GM12878 (cell line): Measurements from ENCODE around the gene FGGY. TPM values are rescaled to one million over a fixed set of nuclear protein-coding genes. Genes with fewer than 3 reads are reported as not detected.

Experiments
- ATAC-seq: fragments of 200-7000 bp; cut with Tn5 transposase; 3 replicates; pipeline ENCODE4 v1.9.1; 2020; ENCODE audit warnings: mild to moderate bottlenecking, moderate library complexity
- BruUV-seq: library from RNA; stranded (reverse); fragments of 400-500 nt; replicated peaks from 2 replicates; lab custom pipeline; 2021; lab: Mats Ljungman, UMichigan
- CTCF ChIA-PET: fragments of 300-600 bp; sonication (Branson Sonifier 250); formaldehyde crosslinking; extraction: SDS; loops from one replicate; lab custom pipeline; 2021; ENCODE audit warnings: inconsistent platforms; lab: Yijun Ruan, JAX
- POLR2A ChIA-PET: fragments of 350-600 bp; formaldehyde crosslinking; extraction: SDS; loops from one replicate; lab custom pipeline; 2021; ENCODE audit warnings: inconsistent platforms; lab: Charles Lee
- RAD21 ChIA-PET: fragments of 300-600 bp; sonication (Branson Sonifier 250); formaldehyde crosslinking; loops from one replicate; lab custom pipeline; 2023; ENCODE audit warnings: antibody characterized with exemption; ENCODE audit not compliant: unreplicated experiment; lab: Charles Lee
- SMC1A ChIA-PET: fragments of 300-600 bp; sonication (Branson Sonifier 250); formaldehyde crosslinking; loops from one replicate; lab custom pipeline; 2023; ENCODE audit not compliant: unreplicated experiment, uncharacterized antibody; lab: Charles Lee
- DNase-seq: peaks from one replicate; pipeline ENCODE4 v3.0.0-alpha.2; 2011; ENCODE audit warnings: low read depth, low spot score
- FAIRE-seq: peaks from 3 replicates; lab custom pipeline; 2011; peaks lifted over from hg19 to GRCh38; lab: Jason Lieb, UNC
- H2AFZ ChIP-seq: 2 replicates; pipeline ENCODE4 v1.6.0; 2011; ENCODE audit warnings: low read depth, low read length, control low read depth; ENCODE audit not compliant: control insufficient read depth
- H3K27ac ChIP-seq: 2 replicates; pipeline ENCODE4 v1.5.1; 2011; ENCODE audit warnings: control low read depth; ENCODE audit not compliant: control insufficient read depth, insufficient read depth
- H3K27me3 ChIP-seq, 2 experiments: replicated peaks in 1 of 2; 2 replicates each; pipeline versions ENCODE4 v1.6.0 to v1.6.1; 2011; ENCODE audit warnings: low read length in 1 of 2; ENCODE audit not compliant: control insufficient read depth in 2 of 2, insufficient read depth in 2 of 2
- H3K36me3 ChIP-seq, 2 experiments: 2 replicates each; pipeline ENCODE4 v1.5.1; 2011; ENCODE audit warnings: low read length in 1 of 2; ENCODE audit not compliant: control insufficient read depth in 2 of 2, insufficient read depth in 2 of 2
- H3K4me1 ChIP-seq: 2 replicates; pipeline ENCODE4 v1.6.1; 2011; ENCODE audit warnings: mild to moderate bottlenecking, low read length, moderate library complexity, mixed read lengths; ENCODE audit not compliant: control insufficient read depth, insufficient read depth
- H3K4me2 ChIP-seq: 2 replicates; pipeline ENCODE4 v1.6.0; 2011; ENCODE audit warnings: control low read depth; ENCODE audit not compliant: control insufficient read depth, insufficient read depth
- H3K4me3 ChIP-seq: fragments of 200-600 bp; sonication (generic); 2 replicates; pipeline ENCODE4 v1.5.1; 2016
- H3K79me2 ChIP-seq: 2 replicates; pipeline ENCODE4 v1.6.0; 2011; ENCODE audit warnings: low read length; ENCODE audit not compliant: control insufficient read depth, insufficient read depth
- H3K9ac ChIP-seq: 2 replicates; pipeline ENCODE4 v1.8.0; 2011; ENCODE audit warnings: low read length, control low read depth, mixed read lengths; ENCODE audit not compliant: control insufficient read depth, insufficient read depth
- H3K9me3 ChIP-seq: replicated peaks from 3 replicates; pipeline ENCODE4 v1.5.1; 2011; ENCODE audit warnings: mild to moderate bottlenecking, low read length; ENCODE audit not compliant: control insufficient read depth, insufficient read depth
- H4K20me1 ChIP-seq: 2 replicates; pipeline ENCODE4 v1.6.0; 2011; ENCODE audit not compliant: control insufficient read depth, insufficient read depth
- CREM ChIP-seq: IDR thresholded peaks from 2 replicates; pipeline ENCODE4 v1.6.1; 2014; ENCODE audit warnings: antibody characterized with exemption, low read depth
- HDGF ChIP-seq: fragments of 450-650 bp; IDR thresholded peaks from 2 replicates; pipeline ENCODE4 v1.6.1; 2016; ENCODE audit warnings: antibody characterized with exemption
- KAT2A ChIP-seq: conservative IDR thresholded peaks from 2 replicates; pipeline ENCODE4 v1.6.1; 2011; ENCODE audit warnings: low read depth, low read length; ENCODE audit not compliant: control insufficient read depth
- WGBS: methylation state at CpG from one replicate; pipeline ENCODE4 v1.1.6; 2016; ENCODE audit warnings: low lambda C conversion rate; ENCODE audit not compliant: insufficient replicate concordance, insufficient coverage; ENCODE audit errors: missing lambda C conversion rate; 5-methylcytosine and 5-hydroxymethylcytosine counted together
- in situ Hi-C: fragments of 300-500 bp; cut with MboI; formaldehyde crosslinking; loops from 9 replicates; pipeline ENCODE4 v1.14.3; 2018; ENCODE audit warnings: mixed read lengths
- intact Hi-C: fragments of 100-400 bp; cut with micrococcal nuclease; formaldehyde crosslinking; loops from one replicate; pipeline ENCODE4 v1.14.2; 2022; ENCODE audit not compliant: unreplicated experiment
- polyA plus RNA-seq, 11 experiments: library from polyadenylated mRNA; depleted of rRNA in 4 of 11; unstranded in 6 of 11; stranded (reverse) in 5 of 11; fragments of >200 nt; fragmentation: Nextera tagmentation in 4 of 11; fragmentation: Illumina TruSeq in 1 of 11; extraction: Ambion mirVana in 4 of 11; extraction: Trizol in 1 of 11; gene quantifications; 1 replicate in 1 of 11; 2 replicates in 10 of 11; pipeline versions ENCODE4 v1.2.1 to v1.2.3, GENCODE V29; 2011 to 2016; ENCODE audit warnings: inconsistent platforms in 2 of 11, missing spikeins in 2 of 11, low read depth in 1 of 11
- total RNA-seq, 4 experiments: library from RNA; depleted of rRNA in 3 of 4; stranded (reverse); fragments of >200 nt in 3 of 4; fragmentation: Illumina TruSeq in 1 of 4; extraction: Trizol in 1 of 4; gene quantifications; 2 replicates each; pipeline versions ENCODE4 v1.2.1 to v1.2.3, GENCODE V29; 2013 to 2021
- TF ChIP-seq, protein P1 (sequence below): IDR thresholded peaks from 2 replicates; pipeline ENCODE4 v1.6.1; 2011; ENCODE audit warnings: borderline replicate concordance, low read depth, mild to moderate bottlenecking, moderate library complexity, low read length; ENCODE audit not compliant: insufficient read depth, poor library complexity, severe bottlenecking
- TF ChIP-seq, protein P2 (sequence below): IDR thresholded peaks from 2 replicates; pipeline ENCODE4 v1.6.1; 2011; ENCODE audit warnings: borderline replicate concordance, low read depth, mild to moderate bottlenecking, moderate library complexity, mixed read lengths, low read length; ENCODE audit not compliant: insufficient read depth; ENCODE audit errors: extremely low read length
- TF ChIP-seq, protein P3 (sequence below): IDR thresholded peaks from 2 replicates; pipeline ENCODE4 v1.6.1; 2011; ENCODE audit warnings: mild to moderate bottlenecking, low read depth, low read length, moderate library complexity; ENCODE audit not compliant: insufficient replicate concordance

FGGY gene
- total and polyA plus RNA-seq, 10 of the 15 experiments (the other 5 are each of a cell fraction or from before 2014, with no cell fraction given): 6.2 to 11.9 (median 7.5) TPM

DNA sequence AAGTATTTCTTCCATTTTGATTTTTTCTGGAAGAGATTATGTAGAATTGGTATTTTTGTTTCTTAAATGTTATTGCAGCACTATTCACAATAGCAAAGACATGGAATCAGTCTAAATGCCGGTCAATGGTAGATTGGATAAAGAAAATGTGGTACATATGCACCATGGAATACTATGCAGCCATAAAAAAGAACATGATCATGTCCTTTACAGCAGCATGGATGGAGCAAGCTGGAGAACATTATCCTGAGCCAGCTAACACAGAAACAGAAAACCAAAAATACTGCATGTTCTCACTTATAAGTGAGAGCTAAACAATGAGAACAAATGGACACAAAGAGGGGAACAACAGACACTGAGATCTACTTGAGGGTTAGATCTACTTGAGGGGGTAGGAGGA lies 5.4 kb downstream of the FGGY start:
- FAIRE-seq (no peak), DNase-seq (no peak), ATAC-seq (no peak)
- ChIA-PET POLR2A (no interaction called here), CTCF (interaction anchor here (0.6 to 1.2 kb wide), 2 partner anchors 220 to 593 kb away, joined by 3 read pairs; no protein-coding TSS in a partner anchor), RAD21 (no interaction called here)
- Histone ChIP-seq H3K4me1 (no peaks in the 10 kb centered on the region; the same call in 1 of the 2 replicates), H3K27ac (no peak overlapping the region), H4K20me1 (no peaks in the 10 kb centered on the region), H3K79me2 (no peaks in the 10 kb centered on the region), H3K27me3 (no peaks in the 10 kb centered on the region)
- TF ChIP-seq, protein P1, sequence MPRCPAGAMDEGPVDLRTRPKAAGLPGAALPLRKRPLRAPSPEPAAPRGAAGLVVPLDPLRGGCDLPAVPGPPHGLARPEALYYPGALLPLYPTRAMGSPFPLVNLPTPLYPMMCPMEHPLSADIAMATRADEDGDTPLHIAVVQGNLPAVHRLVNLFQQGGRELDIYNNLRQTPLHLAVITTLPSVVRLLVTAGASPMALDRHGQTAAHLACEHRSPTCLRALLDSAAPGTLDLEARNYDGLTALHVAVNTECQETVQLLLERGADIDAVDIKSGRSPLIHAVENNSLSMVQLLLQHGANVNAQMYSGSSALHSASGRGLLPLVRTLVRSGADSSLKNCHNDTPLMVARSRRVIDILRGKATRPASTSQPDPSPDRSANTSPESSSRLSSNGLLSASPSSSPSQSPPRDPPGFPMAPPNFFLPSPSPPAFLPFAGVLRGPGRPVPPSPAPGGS: no peak
- TF ChIP-seq, protein P2, sequence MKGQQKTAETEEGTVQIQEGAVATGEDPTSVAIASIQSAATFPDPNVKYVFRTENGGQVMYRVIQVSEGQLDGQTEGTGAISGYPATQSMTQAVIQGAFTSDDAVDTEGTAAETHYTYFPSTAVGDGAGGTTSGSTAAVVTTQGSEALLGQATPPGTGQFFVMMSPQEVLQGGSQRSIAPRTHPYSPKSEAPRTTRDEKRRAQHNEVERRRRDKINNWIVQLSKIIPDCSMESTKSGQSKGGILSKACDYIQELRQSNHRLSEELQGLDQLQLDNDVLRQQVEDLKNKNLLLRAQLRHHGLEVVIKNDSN: no peak
- TF ChIP-seq, protein P3, sequence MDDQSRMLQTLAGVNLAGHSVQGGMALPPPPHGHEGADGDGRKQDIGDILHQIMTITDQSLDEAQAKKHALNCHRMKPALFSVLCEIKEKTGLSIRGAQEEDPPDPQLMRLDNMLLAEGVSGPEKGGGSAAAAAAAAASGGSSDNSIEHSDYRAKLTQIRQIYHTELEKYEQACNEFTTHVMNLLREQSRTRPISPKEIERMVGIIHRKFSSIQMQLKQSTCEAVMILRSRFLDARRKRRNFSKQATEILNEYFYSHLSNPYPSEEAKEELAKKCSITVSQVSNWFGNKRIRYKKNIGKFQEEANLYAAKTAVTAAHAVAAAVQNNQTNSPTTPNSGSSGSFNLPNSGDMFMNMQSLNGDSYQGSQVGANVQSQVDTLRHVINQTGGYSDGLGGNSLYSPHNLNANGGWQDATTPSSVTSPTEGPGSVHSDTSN: no peak
- TF ChIP-seq KAT2A: no peak
- TF ChIP-seq HDGF: no peak
- TF ChIP-seq CREM: no peak
- TF ChIP-seq, all 136 proteins: peak for 0
- WGBS: 100% methylated on average over 1 of the region's 1 CpG
- H3K36me3 ChIP-seq: no peaks in the 10 kb centered on the region
- H3K4me3 ChIP-seq: no peak overlapping the region
- intact Hi-C loops (no loop called here), in situ Hi-C loops (no loop called here)
- no peak overlapping the region for H3K4me2 ChIP-seq
- SMC1A ChIA-PET: interaction anchor here (0.7 to 1.1 kb wide), 4 partner anchors 26 to 51 kb away, joined by 3 to 4 read pairs (median 4); no protein-coding TSS in a partner anchor
- peaks cover 1% of the 10 kb centered on the region; the same call in 2 of the 3 replicates for H3K9me3 ChIP-seq
- H3K9ac ChIP-seq: no peak overlapping the region
- H2AFZ ChIP-seq: no peak overlapping the region
- BruUV-seq: no TSS peak
